ENCODE measurements around the gene SERBP1.

GRCh38 chr1:67429528-67430357 lies 459 bp downstream of the SERBP1 start:
- TF ChIP-seq CTCF (conservative IDR thresholded peaks at IDR 0.05; ENCODE audit: low read depth, low read length) (no peak), EZH2 (IDR thresholded peaks at IDR 0.05; ENCODE audit: borderline replicate concordance, low read depth, low read length, poor library complexity, severe bottlenecking) (no peak)

All from A673 (cell line).